ENCODE data around the gene THRSP.
"Not testable (repeated sequence)": the region's sequence is repeated elsewhere in the genome, so short reads cannot be mapped to it uniquely, and the experiment has no call there.

THRSP gene

GRCh38 chr11:78063440-78064181 lies at the start of gene THRSP:
TSS of gene THRSP (plus strand) at chr11:78063861. CDS start at chr11:78063882, 21 bp downstream.
- no peak for DNase-seq (ENCODE audit: low read depth in 2 of 2)

DNA sequence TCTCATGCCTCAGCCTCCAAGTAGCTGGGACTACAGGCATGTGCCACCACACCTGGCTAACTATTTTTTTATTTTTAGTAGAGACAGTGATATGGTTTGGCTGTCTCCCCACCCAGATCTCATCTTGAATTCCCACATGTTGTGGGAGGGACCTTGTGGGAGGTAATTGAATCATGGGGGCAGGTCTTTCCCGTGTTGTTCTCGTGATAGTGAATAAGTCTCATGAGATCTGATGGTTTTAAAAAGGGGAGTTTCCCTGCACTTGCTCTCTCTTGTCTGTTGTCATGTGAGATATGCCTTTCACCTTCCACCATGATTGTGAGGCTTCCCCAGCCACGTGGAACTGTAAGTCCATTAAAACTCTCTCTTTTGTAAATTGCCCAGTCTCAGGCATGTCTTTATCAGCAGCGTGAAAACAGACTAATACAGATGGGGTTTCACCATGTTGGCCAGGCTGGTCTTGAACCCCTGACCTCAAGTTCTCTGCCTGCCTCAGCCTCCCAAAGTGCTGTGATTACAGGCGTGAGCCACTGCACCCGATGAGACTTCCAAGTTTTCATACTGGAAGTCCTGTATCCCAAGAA lies 48.6 kb upstream of the THRSP start:
- not testable (repeated sequence) for DNase-seq (ENCODE audit: low read depth in 2 of 2)

DNA sequence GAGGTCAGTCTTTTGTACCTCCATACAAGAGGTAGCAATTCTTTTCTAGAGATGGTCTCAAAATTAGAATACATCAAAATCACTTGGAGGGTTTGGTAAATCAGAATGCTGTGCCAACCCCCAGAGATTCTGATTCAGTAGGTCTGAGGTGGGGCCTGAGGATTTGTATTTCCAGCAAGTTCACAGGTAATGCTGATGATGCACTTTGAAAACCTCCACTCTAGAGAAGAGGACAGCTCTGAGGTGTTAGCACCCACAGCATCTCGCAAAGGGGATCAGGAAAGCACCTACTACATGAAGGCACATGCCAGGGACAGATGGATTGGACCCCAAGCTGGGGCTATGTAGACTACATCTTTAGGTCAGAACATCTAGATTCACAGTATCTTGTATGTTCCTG lies 47.8 kb upstream of the THRSP start:
- DNase-seq (ENCODE audit: low read depth in 2 of 2): no peak

GRCh38 chr11:78019808-78020207 lies 43.9 kb upstream of the THRSP start:
- DNase-seq (ENCODE audit: low read depth in 2 of 2): no peak

DNA sequence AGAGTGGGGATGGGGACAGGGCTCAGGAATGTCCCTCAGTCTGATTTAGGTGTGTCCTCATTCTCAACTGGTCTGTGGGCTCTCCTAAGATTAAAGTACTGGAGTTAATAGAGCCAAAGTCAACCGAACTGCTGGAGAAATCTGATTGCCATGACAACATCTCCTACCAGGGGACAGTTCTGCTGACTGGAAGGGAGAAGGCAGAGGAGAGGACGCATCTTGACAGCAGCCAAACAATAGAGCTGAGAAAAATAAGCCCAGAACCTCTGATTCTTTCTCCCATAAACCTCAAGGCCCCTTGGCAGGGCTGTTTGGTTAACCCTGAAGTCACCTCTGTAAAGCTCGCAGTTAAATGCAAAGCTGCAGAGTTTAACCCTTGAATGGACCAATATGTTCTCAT lies 43.4 kb upstream of the THRSP start:
- no peak for DNase-seq (ENCODE audit: low read depth in 2 of 2)

DNA sequence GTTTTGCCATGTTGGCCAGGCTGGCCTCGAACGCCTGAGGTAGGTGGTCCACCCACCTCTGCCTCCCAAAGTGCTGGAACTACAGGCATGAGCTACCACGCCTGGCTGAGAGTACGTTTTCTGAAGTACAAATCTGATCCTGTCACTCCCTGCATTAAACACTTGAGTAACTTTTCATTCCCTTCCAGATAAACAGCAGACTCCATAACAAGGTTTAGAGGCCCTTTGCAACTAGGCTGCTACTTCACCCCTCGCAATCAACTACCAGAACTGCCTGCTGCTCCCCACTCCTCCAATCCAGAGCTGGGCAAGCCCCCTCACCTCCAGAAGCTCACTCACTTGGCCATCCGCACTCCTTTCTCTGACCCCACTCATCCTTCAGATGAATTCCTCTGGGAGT lies 42.0 kb upstream of the THRSP start:
- no peak for DNase-seq (ENCODE audit: low read depth in 2 of 2)

DNA sequence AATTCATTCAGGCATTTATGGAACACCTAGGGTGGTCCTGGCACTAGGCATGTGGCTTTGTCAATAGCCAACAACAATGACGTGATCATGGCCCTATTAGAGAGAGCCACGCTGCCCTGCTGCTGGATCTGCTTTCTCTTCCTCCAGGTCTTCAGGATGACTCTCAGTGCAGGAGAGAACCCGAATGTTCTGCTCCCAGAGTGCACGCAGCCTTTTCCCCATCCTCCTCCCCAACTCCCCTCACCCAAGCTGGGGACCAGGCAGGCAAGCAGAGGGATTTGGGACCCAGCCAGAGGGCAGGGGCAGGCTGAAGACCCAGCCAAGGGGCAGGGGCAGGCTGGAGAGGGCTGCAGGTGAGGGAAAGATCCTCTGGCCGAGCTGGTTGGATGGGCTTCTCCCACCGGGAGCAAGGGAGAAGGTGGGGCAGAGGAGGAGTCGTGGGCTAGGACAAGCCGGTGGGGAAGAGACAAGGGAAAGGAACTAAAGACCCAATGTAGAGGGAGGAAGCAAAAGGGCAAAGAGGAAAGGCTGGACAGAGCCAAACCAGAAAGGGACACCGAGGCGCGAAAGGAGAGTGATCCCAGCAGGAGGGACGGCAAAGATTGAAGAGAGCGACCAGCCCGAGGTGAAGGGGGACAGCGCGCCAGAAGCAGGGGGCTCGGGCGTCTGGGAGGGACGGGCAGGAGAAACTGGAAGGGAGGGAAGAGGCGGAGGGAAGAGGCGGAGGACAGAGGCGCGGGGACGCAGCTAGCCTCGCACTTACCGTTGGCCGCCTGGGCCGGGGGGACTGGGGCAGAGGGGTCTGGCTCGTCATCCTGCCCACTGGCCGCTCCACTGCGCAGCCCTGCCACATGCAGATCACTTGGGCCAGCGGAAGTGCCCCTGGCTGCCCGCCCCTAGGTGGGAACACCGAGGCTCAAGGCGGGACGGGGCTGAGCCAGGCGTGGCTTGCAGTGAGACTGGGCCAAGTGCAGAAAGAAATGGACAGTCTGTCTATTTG lies 41.0 kb upstream of the THRSP start, which contains the start of gene KCTD14:
KCTD14 (minus strand) TSS at position 880 of the 1,000 bp plus-strand sequence; CDS start at position 853, 27 bp downstream.
- DNase-seq (ENCODE audit: low read depth in 2 of 2): no peak

DNA sequence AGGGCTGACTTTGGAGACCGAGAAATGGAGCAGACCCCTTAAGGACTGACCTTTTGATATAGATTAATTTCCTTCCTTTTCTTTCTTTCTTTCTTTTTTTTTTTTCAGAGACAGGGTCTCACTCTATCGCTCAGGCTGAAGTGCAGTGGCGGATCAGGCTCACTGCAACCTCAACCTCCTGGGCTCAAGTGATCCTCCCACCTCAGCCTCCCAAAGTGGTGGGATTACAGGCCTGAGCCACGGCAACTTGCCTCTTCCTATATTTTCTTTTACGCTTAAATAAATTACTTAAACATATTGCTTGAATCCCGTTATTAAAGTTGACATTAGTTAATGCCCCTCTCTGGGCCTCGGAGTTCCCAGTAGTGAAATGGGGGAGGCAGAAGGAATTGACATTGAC lies 40.2 kb upstream of the THRSP start:
- DNase-seq (ENCODE audit: low read depth in 2 of 2): no peak

GRCh38 chr11:78025378-78025777 lies 38.3 kb upstream of the THRSP start:
- DNase-seq (ENCODE audit: low read depth in 2 of 2): no peak

- no peak for DNase-seq (ENCODE audit: low read depth in 2 of 2)
These were observed 35.9 kb upstream of the THRSP start for GRCh38 chr11:78027759-78028158.

GRCh38 chr11:78028423-78028822 lies 35.2 kb upstream of the THRSP start:
- DNase-seq (ENCODE audit: low read depth in 2 of 2): not testable (repeated sequence)

DNA sequence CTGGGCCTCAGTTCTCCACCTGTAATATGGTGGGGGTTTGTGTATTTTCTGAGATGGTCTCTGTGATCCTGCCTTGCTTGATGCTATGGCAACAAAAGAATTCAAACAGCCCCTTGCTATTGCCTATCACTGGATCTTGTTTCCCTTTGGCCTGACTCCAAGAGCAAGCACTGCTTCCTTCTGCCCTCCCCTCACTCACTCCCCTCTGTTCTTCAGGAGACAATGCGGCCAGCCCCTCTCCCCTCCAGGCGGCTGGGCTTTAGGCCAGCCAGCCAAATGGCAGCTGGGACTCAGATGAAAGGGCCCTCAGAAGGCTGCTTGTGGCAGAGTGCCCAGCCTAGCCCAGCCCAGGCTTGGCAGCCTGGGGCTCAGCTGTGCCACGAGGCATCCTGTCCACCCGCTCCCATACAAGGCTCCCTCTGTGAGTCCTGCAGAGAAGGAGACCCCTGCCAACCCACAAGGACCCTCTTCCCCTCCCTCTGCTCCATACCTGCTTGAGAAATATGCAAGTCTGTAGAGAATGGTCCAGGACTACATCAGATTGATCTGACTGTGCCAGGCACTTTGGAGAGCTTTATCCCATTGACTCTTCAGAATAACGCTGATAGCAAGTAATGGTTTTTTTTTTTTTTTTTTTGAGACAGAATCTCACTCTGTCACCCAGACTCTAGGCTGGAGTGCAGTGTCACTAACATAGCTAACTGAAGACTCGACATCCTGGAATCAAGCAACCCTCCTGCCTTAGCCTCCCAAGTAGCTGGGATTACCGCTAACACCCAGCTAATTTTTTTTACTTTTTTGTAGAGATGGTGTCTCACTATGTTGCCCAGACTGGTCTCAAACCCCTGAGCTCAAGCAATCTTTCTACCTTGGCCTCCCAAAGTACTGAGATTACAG lies 33.0 kb upstream of the THRSP start:
- no peak for DNase-seq (ENCODE audit: low read depth in 2 of 2)

DNA sequence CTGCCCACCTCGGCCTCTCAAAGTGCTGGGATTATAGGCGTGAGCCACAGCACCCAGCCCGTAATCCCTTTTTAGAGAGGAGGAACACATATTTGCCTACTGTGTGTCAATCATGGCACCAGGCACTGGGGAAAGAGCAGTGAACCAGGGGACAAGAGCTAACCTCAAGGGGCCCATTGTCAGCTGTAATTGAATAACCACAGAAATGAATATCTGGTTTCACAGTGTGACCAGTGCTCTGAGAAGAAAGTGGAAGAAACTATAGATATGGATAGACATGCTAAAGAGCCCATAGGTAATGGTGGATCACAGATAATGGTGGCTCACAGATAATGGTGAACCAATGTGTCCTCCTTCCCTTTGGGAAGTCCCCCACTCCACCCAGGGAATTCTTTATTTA lies 32.0 kb upstream of the THRSP start:
- DNase-seq (ENCODE audit: low read depth in 2 of 2): no peak

- DNase-seq (ENCODE audit: low read depth in 2 of 2): no peak
These were observed 31.6 kb upstream of the THRSP start for GRCh38 chr11:78032090-78032489.

DNA sequence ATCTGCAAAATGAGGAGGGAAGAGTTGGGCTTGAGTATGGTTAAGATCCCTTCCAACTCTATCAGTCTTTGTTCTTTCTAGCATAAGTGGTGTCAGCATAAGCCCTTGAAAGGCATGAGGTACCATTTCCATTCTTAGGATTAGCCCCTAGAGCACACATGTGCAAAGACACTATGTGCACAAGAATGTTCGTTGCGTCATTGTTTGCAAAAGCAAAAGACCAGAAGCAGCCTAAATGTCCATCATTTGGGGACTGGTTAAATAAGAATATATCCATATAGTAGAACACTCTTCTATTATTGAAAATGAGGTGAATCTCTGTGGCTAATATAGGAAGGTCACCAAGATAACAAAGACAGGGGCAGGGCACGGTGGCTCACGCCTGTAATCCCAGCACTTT lies 30.6 kb upstream of the THRSP start:
- DNase-seq (ENCODE audit: low read depth in 2 of 2): no peak

DNA sequence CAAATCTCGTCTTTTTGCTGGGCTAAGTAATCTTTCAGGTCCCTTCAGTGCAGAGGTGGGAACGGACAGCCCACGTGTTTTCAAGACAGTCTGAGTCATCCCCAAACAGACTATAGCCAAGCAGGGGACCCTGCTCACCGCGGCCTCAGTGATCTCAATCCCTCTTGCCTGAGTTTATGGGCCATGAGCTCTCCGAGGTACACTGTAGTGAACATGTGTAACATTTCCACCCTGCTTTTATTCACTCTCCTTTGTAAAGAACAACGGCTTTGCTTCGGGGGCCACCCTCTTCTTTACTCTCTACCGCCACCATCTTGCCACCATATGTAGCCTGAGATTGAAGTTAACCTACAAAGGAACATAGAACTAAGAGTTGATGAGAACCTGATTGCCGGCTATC lies 29.0 kb upstream of the THRSP start:
- DNase-seq (ENCODE audit: low read depth in 2 of 2): no peak

GRCh38 chr11:78036313-78036712 lies 27.3 kb upstream of the THRSP start:
- no peak for DNase-seq (ENCODE audit: low read depth in 2 of 2)

GRCh38 chr11:78037056-78037455 lies 26.6 kb upstream of the THRSP start:
- no peak for DNase-seq (ENCODE audit: low read depth in 2 of 2)

GRCh38 chr11:78037825-78038620 lies 25.6 kb upstream of the THRSP start:
- DNase-seq (ENCODE audit: low read depth in 2 of 2): no peak

DNA sequence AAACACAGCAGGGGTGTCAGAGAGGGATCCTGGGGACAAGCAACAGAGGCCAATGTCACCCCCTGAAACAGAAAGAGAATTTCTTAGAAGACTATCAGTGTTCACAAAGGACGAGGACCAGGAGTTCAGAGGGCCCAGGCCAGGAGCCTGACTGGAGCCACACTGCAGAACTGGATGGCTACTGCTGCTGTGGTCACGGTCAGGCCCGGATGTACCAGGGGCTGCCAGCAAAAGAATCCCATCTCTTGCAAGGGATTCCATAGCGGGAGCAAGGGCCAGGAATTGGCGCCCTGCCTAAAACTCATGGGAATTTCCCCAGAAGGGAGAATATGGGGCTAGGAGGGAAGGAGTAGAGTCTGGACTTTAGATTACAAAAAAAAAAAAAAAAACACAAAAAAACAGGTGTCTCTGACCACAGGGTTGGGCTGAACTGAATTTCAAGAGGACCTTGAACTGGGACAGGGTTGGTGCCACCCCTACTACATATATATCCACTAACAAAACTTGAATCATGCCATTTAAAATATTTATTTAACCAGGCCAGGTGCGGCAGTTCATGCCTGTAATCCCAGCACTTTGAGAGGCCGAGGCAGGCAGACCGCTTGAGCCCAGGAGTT lies 24.9 kb upstream of the THRSP start:
- no peak for DNase-seq (ENCODE audit: low read depth in 2 of 2)
